Stimulated activated naive CD8-positive, alpha-beta T cell treated with anti-CD3 and anti-CD28 coated beads, Interleukin-15, amount 100 ng/mL, for 72 hours (primary cell): ENCODE measurements around the gene RBFOX1.

Experiments
- ATAC-seq: fragments of 150-1000 bp; cut with Tn5 transposase; 2 replicates; pipeline ENCODE4 v1.10.0; 2021; ENCODE audit warnings: mild to moderate bottlenecking, moderate library complexity
- DNase-seq, 2 donors: peaks; one replicate each; pipeline ENCODE4 v3.0.0; 2021 to 2022
- H3K27ac Mint-ChIP-seq, 2 donors: one replicate each; pipeline ENCODE4 v1.8.0; 2022; ENCODE audit warnings: mild to moderate bottlenecking in 2 of 2, mixed read lengths in 2 of 2, moderate library complexity in 2 of 2
- H3K27me3 Mint-ChIP-seq: one replicate; pipeline ENCODE4 v1.8.0; 2022; ENCODE audit warnings: mixed read lengths
- H3K4me1 Mint-ChIP-seq: one replicate; pipeline ENCODE4 v1.8.0; 2022; ENCODE audit warnings: mild to moderate bottlenecking, mixed read lengths
- H3K4me3 Mint-ChIP-seq, 2 donors: one replicate each; pipeline ENCODE4 v1.8.0; 2022; ENCODE audit warnings: mild to moderate bottlenecking in 2 of 2, mixed read lengths in 2 of 2, moderate library complexity in 1 of 2
- H3K9me3 Mint-ChIP-seq, 2 donors: one replicate each; pipeline ENCODE4 v1.8.0; 2022; ENCODE audit warnings: mixed read lengths in 2 of 2

RBFOX1 gene

GRCh38 chr16:7344830-7345780 is 12.5 kb downstream of the RBFOX1 start:
- no peaks in the 10 kb centered on the region for H3K27me3 Mint-ChIP-seq
- no peak overlapping the region for H3K4me3 Mint-ChIP-seq
- H3K27ac Mint-ChIP-seq: no peak overlapping the region
- peaks cover 7 to 33% of the 10 kb centered on the region in 2 donors for H3K9me3 Mint-ChIP-seq
- ATAC-seq: no peak
- H3K4me1 Mint-ChIP-seq: no peaks in the 10 kb centered on the region
- DNase-seq: no peak

GRCh38 chr16:7350806-7351205 is 18.2 kb downstream of the RBFOX1 start:
- ATAC-seq: no peak
- no peak overlapping the region for H3K27ac Mint-ChIP-seq
- H3K9me3 Mint-ChIP-seq: peaks cover 16 to 28% of the 10 kb centered on the region in 2 donors
- no peaks in the 10 kb centered on the region for H3K4me1 Mint-ChIP-seq
- no peaks in the 10 kb centered on the region for H3K27me3 Mint-ChIP-seq
- no peak for DNase-seq
- no peak overlapping the region for H3K4me3 Mint-ChIP-seq

GRCh38 chr16:7351610-7352510 is 19.2 kb downstream of the RBFOX1 start:
- H3K4me3 Mint-ChIP-seq: no peak overlapping the region
- no peaks in the 10 kb centered on the region for H3K27me3 Mint-ChIP-seq
- no peak for ATAC-seq
- H3K4me1 Mint-ChIP-seq: no peaks in the 10 kb centered on the region
- peaks cover 21 to 25% of the 10 kb centered on the region in 2 donors for H3K9me3 Mint-ChIP-seq
- DNase-seq: no peak
- no peak overlapping the region for H3K27ac Mint-ChIP-seq

- peaks cover 7 to 13% of the 10 kb centered on the region in 2 donors for H3K9me3 Mint-ChIP-seq
- no peaks in the 10 kb centered on the region for H3K27me3 Mint-ChIP-seq
- H3K4me3 Mint-ChIP-seq: no peak overlapping the region
- DNase-seq (no peak), ATAC-seq (no peak)
- H3K27ac Mint-ChIP-seq: no peak overlapping the region
- H3K4me1 Mint-ChIP-seq: no peaks in the 10 kb centered on the region
Measured at GRCh38 chr16:7355758-7356157, 23.1 kb downstream of the RBFOX1 start.

- H3K4me1 Mint-ChIP-seq: no peaks in the 10 kb centered on the region
- peaks cover 5 to 7% of the 10 kb centered on the region in 2 donors for H3K9me3 Mint-ChIP-seq
- ATAC-seq (no peak), DNase-seq (no peak)
- no peak overlapping the region for H3K4me3 Mint-ChIP-seq
- no peak overlapping the region for H3K27ac Mint-ChIP-seq
- no peaks in the 10 kb centered on the region for H3K27me3 Mint-ChIP-seq
Measured at GRCh38 chr16:7361416-7362129, 28.9 kb downstream of the RBFOX1 start.

- H3K4me1 Mint-ChIP-seq: no peaks in the 10 kb centered on the region
- ATAC-seq (no peak), DNase-seq (no peak)
- H3K27me3 Mint-ChIP-seq: no peaks in the 10 kb centered on the region
- H3K9me3 Mint-ChIP-seq: peaks cover 5 to 7% of the 10 kb centered on the region in 2 donors
- H3K27ac Mint-ChIP-seq: no peak overlapping the region
- H3K4me3 Mint-ChIP-seq: no peak overlapping the region
Measured at GRCh38 chr16:7362231-7362630, 29.6 kb downstream of the RBFOX1 start.

GRCh38 chr16:7363422-7364417 is 31.1 kb downstream of the RBFOX1 start:
- Mint-ChIP-seq H3K27me3 (no peaks in the 10 kb centered on the region), H3K4me1 (no peaks in the 10 kb centered on the region), H3K4me3 (no peak overlapping the region), H3K27ac (no peak overlapping the region), H3K9me3 (peaks cover 0 to 7% of the 10 kb centered on the region in 2 donors)
- DNase-seq: no peak
- ATAC-seq: no peak

GRCh38 chr16:7366041-7366440 is 33.4 kb downstream of the RBFOX1 start:
- no peak overlapping the region for H3K27ac Mint-ChIP-seq
- no peaks in the 10 kb centered on the region for H3K27me3 Mint-ChIP-seq
- H3K9me3 Mint-ChIP-seq: peaks cover 0 to 7% of the 10 kb centered on the region in 2 donors
- ATAC-seq (no peak), DNase-seq (no peak)
- H3K4me3 Mint-ChIP-seq: no peak overlapping the region
- H3K4me1 Mint-ChIP-seq: no peaks in the 10 kb centered on the region

- no peaks in the 10 kb centered on the region for H3K27me3 Mint-ChIP-seq
- ATAC-seq (no peak), DNase-seq (no peak)
- H3K9me3 Mint-ChIP-seq: peaks cover 3 to 7% of the 10 kb centered on the region in 2 donors
- no peak overlapping the region for H3K4me3 Mint-ChIP-seq
- no peaks in the 10 kb centered on the region for H3K4me1 Mint-ChIP-seq
- no peak overlapping the region for H3K27ac Mint-ChIP-seq
Measured at GRCh38 chr16:7366993-7367880, 34.6 kb downstream of the RBFOX1 start.

GRCh38 chr16:7369204-7369603 is 36.6 kb downstream of the RBFOX1 start:
- Mint-ChIP-seq H3K27me3 (no peaks in the 10 kb centered on the region), H3K4me3 (no peak overlapping the region), H3K9me3 (peaks cover 7% of the 10 kb centered on the region in 2 donors), H3K4me1 (no peaks in the 10 kb centered on the region), H3K27ac (no peak overlapping the region)
- ATAC-seq (no peak), DNase-seq (no peak)

- ATAC-seq: no peak
- Mint-ChIP-seq H3K27me3 (no peaks in the 10 kb centered on the region), H3K27ac (no peak overlapping the region)
Measured at GRCh38 chr16:7372095-7372494, 39.5 kb downstream of the RBFOX1 start.

GRCh38 chr16:7373776-7374175 is 41.1 kb downstream of the RBFOX1 start:
- no peak overlapping the region for H3K27ac Mint-ChIP-seq
- H3K4me1 Mint-ChIP-seq: no peaks in the 10 kb centered on the region
- no peak overlapping the region for H3K4me3 Mint-ChIP-seq
- no peaks in the 10 kb centered on the region for H3K27me3 Mint-ChIP-seq
- peaks cover 0 to 12% of the 10 kb centered on the region in 2 donors for H3K9me3 Mint-ChIP-seq
- no peak for ATAC-seq
- DNase-seq: no peak

More at GRCh38 chr16:7372095-7372494, 39.5 kb downstream of the RBFOX1 start:
- Mint-ChIP-seq H3K9me3 (peaks cover 0 to 7% of the 10 kb centered on the region in 2 donors), H3K4me3 (no peak overlapping the region), H3K4me1 (no peaks in the 10 kb centered on the region)
- DNase-seq: no peak

GRCh38 chr16:7374614-7375174 is 42.0 kb downstream of the RBFOX1 start:
- Mint-ChIP-seq H3K4me3 (no peak overlapping the region), H3K27ac (no peak overlapping the region), H3K4me1 (no peaks in the 10 kb centered on the region), H3K9me3 (peaks cover 0 to 12% of the 10 kb centered on the region in 2 donors), H3K27me3 (no peaks in the 10 kb centered on the region)
- ATAC-seq: no peak
- DNase-seq: no peak
